Fibroblast of lung (primary cell): ENCODE measurements around the gene CCDC27. TPM values are rescaled to one million over a fixed set of nuclear protein-coding genes. Genes with fewer than 3 reads are reported as not detected.

Source experiments
- DNase-seq, 2 donors: peaks; one replicate each; pipeline versions ENCODE4 v3.0.0 to v3.0.0-alpha.2; 2010; ENCODE audit warnings: low read depth in 2 of 2
- H2AFZ ChIP-seq: 2 replicates; pipeline ENCODE4 v1.5.1; 2012; ENCODE audit warnings: low read length, control low read depth, inconsistent platforms
- H3K27ac ChIP-seq: 2 replicates; pipeline ENCODE4 v1.5.1; 2011; ENCODE audit warnings: low read length, control low read depth; ENCODE audit not compliant: insufficient read depth
- H3K27me3 ChIP-seq: 2 replicates; pipeline ENCODE4 v1.5.1; 2011; ENCODE audit warnings: mild to moderate bottlenecking, low read length; ENCODE audit not compliant: control insufficient read depth, insufficient read depth
- H3K36me3 ChIP-seq: 2 replicates; pipeline ENCODE4 v1.5.1; 2011; ENCODE audit warnings: low read length; ENCODE audit not compliant: control insufficient read depth, insufficient read depth
- H3K4me1 ChIP-seq: 2 replicates; pipeline ENCODE4 v1.5.1; 2011; ENCODE audit warnings: low read length; ENCODE audit not compliant: control insufficient read depth, insufficient read depth; ENCODE audit errors: extremely low read depth
- H3K4me2 ChIP-seq: 2 replicates; pipeline ENCODE4 v1.5.1; 2011; ENCODE audit warnings: low read length, control low read depth; ENCODE audit not compliant: insufficient read depth; ENCODE audit errors: extremely low read depth
- H3K4me3 ChIP-seq, 4 experiments: fragments of 200-600 bp in 1 of 4; sonication (generic) in 1 of 4; replicated peaks in 1 of 4; 2 replicates each; pipeline ENCODE4 v1.5.1; 2011 to 2016; ENCODE audit warnings: low read length in 4 of 4, low read depth in 3 of 4, mild to moderate bottlenecking in 3 of 4, control low read depth in 2 of 4, inconsistent platforms in 1 of 4, mixed read lengths in 1 of 4; ENCODE audit not compliant: insufficient read depth in 1 of 4; ENCODE audit errors: control extremely low read depth in 1 of 4
- H3K79me2 ChIP-seq: 2 replicates; pipeline ENCODE4 v1.5.1; 2012; ENCODE audit warnings: mild to moderate bottlenecking, low read length, inconsistent platforms; ENCODE audit not compliant: control insufficient read depth, insufficient read depth
- H3K9ac ChIP-seq: 2 replicates; pipeline ENCODE4 v1.5.1; 2011; ENCODE audit warnings: mild to moderate bottlenecking, low read length, control low read depth; ENCODE audit not compliant: insufficient read depth
- H3K9me3 ChIP-seq: 2 replicates; pipeline ENCODE4 v1.5.1; 2012; ENCODE audit warnings: low read depth, low read length; ENCODE audit not compliant: control insufficient read depth, insufficient read depth
- H4K20me1 ChIP-seq: 2 replicates; pipeline ENCODE4 v1.5.1; 2011; ENCODE audit warnings: low read length; ENCODE audit not compliant: control insufficient read depth, insufficient read depth; ENCODE audit errors: extremely low read depth
- CTCF ChIP-seq, 2 donors: IDR thresholded peaks in 1 of 2; conservative IDR thresholded peaks in 1 of 2; 1 replicate in 1 of 2; 2 replicates in 1 of 2; pipeline ENCODE4 v1.5.1; 2011 to 2012; ENCODE audit warnings: low read length in 2 of 2, control low read depth in 1 of 2, inconsistent platforms in 1 of 2, low read depth in 1 of 2, mild to moderate bottlenecking in 1 of 2
- EZH2 ChIP-seq: IDR thresholded peaks from 2 replicates; pipeline ENCODE4 v1.5.1; 2012; ENCODE audit warnings: low read length, control low read depth, mild to moderate bottlenecking; ENCODE audit errors: missing control alignments
- polyA plus RNA-seq, 2 donors: library from polyadenylated mRNA; depleted of rRNA in 1 of 2; stranded (reverse) in 1 of 2; unstranded in 1 of 2; fragments of >200 nt; gene quantifications; 2 replicates each; pipeline ENCODE4 v1.2.1, GENCODE V29; 2011 to 2012; ENCODE audit warnings: missing spikeins in 1 of 2
- total RNA-seq: library from RNA; depleted of rRNA; stranded (reverse); fragments of >200 nt; gene quantifications from 2 replicates; pipeline ENCODE4 v1.2.1, GENCODE V29; 2014

CCDC27 gene
- total and polyA plus RNA-seq, 2 donors (not counting 1 experiment from before 2014, with no cell fraction given): not detected

DNA sequence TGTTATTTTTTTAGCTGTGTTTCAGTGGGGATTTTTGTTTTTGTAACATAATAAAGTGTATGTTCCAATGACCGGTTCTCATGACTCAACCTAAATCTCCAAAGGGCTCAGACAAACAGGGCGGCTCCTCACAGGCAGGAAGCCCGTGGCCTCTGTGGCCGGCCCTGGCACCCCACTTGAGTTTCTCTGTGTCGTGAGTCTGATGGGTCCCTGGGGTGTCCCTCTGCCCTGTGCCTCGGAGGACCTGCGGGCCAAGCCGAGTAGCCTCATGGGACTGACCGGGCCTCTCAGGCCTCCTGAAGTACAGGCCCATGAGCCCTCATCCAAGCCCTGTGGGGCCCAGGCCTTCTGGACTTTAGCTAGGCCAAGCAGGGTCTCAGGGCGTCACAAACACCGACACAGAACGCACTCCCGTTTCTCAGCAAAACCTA is 16.1 kb upstream of the CCDC27 start:
- no peak overlapping the region for H3K4me3 ChIP-seq
- no peak for TF ChIP-seq CTCF (conservative IDR thresholded peaks at IDR 0.05 in 1 of 2, IDR thresholded peaks at IDR 0.05 in 1 of 2; ENCODE audit: low read depth in 1 of 2, low read length in 2 of 2)
- no peak for TF ChIP-seq EZH2
- no peaks in the 10 kb centered on the region for H4K20me1 ChIP-seq
- H3K27me3 ChIP-seq: no peaks in the 10 kb centered on the region
- no peak overlapping the region for H3K27ac ChIP-seq
- DNase-seq: no peak
- H3K9ac ChIP-seq: no peak overlapping the region
- H2AFZ ChIP-seq: no peak overlapping the region
- H3K36me3 ChIP-seq: peaks cover 10% of the 10 kb centered on the region
- H3K79me2 ChIP-seq: no peaks in the 10 kb centered on the region
- no peaks in the 10 kb centered on the region for H3K4me1 ChIP-seq
- no peaks in the 10 kb centered on the region for H3K9me3 ChIP-seq
- no peak overlapping the region for H3K4me2 ChIP-seq

DNA sequence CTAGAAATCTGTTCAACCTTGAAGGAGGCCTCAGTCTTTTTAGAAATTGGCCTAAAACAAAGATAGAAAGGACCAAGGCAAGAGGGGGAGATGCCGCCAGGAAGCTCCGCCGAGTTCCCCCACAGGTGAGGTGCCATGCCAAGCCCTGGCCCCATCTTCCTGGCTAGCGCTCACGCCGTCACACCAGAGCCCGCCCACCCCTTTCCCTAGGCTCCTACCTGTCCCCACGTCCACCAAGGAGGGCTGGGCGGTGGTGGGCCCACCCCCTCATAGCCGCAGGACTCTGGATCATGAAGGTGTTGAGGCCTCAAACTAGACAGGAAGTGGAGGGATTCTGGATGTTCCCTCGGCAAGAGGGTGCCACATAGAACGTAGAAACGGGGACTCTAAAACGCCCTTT is 15.5 kb upstream of the CCDC27 start:
- Histone ChIP-seq H3K27ac (no peak overlapping the region), H3K9ac (no peak overlapping the region), H3K4me2 (no peak overlapping the region), H3K79me2 (no peaks in the 10 kb centered on the region), H3K9me3 (no peaks in the 10 kb centered on the region), H4K20me1 (no peaks in the 10 kb centered on the region), H3K4me3 (no peak overlapping the region), H2AFZ (no peak overlapping the region), H3K36me3 (peaks cover 10% of the 10 kb centered on the region), H3K27me3 (no peaks in the 10 kb centered on the region), H3K4me1 (no peaks in the 10 kb centered on the region)
- TF ChIP-seq EZH2 (no peak), CTCF (conservative IDR thresholded peaks at IDR 0.05 in 1 of 2, IDR thresholded peaks at IDR 0.05 in 1 of 2; ENCODE audit: low read depth in 1 of 2, low read length in 2 of 2) (no peak)
- DNase-seq: no peak

DNA sequence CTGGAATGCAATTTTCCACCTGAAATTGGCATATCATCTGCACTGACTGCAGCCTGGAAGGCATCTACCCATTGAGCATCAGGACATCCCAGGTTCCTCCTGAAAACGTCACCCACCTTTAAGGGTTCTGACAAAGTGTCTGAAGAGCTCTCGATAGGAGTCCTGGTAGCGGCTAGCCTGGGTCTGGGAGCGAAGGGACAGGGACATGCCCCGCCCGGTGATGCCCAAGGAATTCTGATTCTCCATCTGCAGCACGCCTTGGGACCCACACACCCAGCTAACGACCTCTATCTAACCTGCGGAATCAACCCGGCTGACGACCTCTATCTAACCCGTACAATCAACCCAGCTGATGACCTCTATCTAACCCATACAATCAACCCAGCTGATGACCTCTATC is 13.3 kb upstream of the CCDC27 start:
- Histone ChIP-seq H3K79me2 (no peaks in the 10 kb centered on the region), H4K20me1 (no peaks in the 10 kb centered on the region), H3K9me3 (no peaks in the 10 kb centered on the region), H3K4me1 (no peaks in the 10 kb centered on the region), H3K27ac (no peak overlapping the region), H3K4me2 (no peak overlapping the region), H3K9ac (no peak overlapping the region), H3K27me3 (no peaks in the 10 kb centered on the region), H2AFZ (no peak overlapping the region), H3K36me3 (peaks cover 13% of the 10 kb centered on the region), H3K4me3 (no peak overlapping the region)
- TF ChIP-seq CTCF (conservative IDR thresholded peaks at IDR 0.05 in 1 of 2, IDR thresholded peaks at IDR 0.05 in 1 of 2; ENCODE audit: low read depth in 1 of 2, low read length in 2 of 2) (no peak), EZH2 (no peak)
- DNase-seq: no peak
